Adrenal gland (tissue), 5 donors: ENCODE measurements around the gene PNPLA8.

Source experiments
- CTCF ChIP-seq, 6 experiments: fragments of 450-650 bp in 4 of 6; fragments of 200-600 bp in 2 of 6; sonication (generic) in 1 of 6; IDR thresholded peaks; 1 replicate in 5 of 6; 2 replicates in 1 of 6; pipeline versions ENCODE4 v1.5.1 to v1.8.0; 2016 to 2021; ENCODE audit warnings: antibody characterized with exemption in 6 of 6, mild to moderate bottlenecking in 2 of 6, moderate library complexity in 1 of 6
- POLR2A ChIP-seq, 2 donors: fragments of 450-650 bp; IDR thresholded peaks; one replicate each; pipeline ENCODE4 v1.6.1; 2017; ENCODE audit warnings: antibody characterized with exemption in 2 of 2, mild to moderate bottlenecking in 2 of 2, moderate library complexity in 1 of 2
- donor health status: DM: no; HTN: no; CAD: no.

DNA sequence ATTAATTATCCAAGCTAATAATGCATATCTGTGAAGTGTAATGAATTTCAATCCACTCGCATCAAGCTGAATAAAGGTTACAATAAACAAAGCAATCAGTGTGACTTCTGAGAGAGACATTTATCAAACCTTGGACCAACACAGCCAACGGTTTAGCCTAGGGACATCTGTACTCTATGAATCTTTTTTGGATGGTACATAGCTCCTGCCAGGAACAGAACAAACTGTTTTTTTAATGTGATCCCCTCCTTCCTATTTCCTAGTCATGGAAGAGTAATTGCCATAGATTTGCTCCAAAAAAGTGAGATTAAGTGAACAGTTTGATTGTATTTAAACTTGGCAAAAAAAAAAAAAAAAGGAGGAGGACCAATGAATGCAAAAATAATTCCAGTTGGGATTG is 58.5 kb downstream of the PNPLA8 start:
- TF ChIP-seq CTCF (IDR thresholded peaks at IDR 0.05) (no peak), POLR2A (IDR thresholded peaks at IDR 0.05) (no peak)
